OCI-LY7 (cell line): ENCODE results near the gene ATP8B3. TPM values are rescaled to one million over a fixed set of nuclear protein-coding genes. Genes with fewer than 3 reads are reported as not detected.

Source experiments
- BruUV-seq: library from RNA; stranded (reverse); fragments of 400-500 nt; replicated peaks from 2 replicates; lab custom pipeline; 2021; lab: Mats Ljungman, UMichigan
- CTCF ChIA-PET: fragments of 300-600 bp; sonication (Branson Sonifier 250); formaldehyde crosslinking; loops from one replicate; lab custom pipeline; 2022; ENCODE audit warnings: antibody characterized with exemption; ENCODE audit not compliant: unreplicated experiment; lab: Charles Lee
- POLR2A ChIA-PET: fragments of 300-600 bp; sonication (Branson Sonifier 250); formaldehyde crosslinking; loops from one replicate; lab custom pipeline; 2022; ENCODE audit warnings: antibody characterized with exemption; lab: Charles Lee
- DNase-seq: peaks from one replicate; pipeline ENCODE4 v3.0.0-alpha.2; 2015; ENCODE audit warnings: low spot score
- H2AFZ ChIP-seq: fragments of 200-600 bp; sonication (generic), shearing (Covaris generic); 2 replicates; pipeline ENCODE4 v1.6.1; 2014; ENCODE audit warnings: mild to moderate bottlenecking, antibody characterized with exemption, low read length, moderate library complexity
- H3K27ac ChIP-seq: fragments of 200-600 bp; sonication (generic); 2 replicates; pipeline ENCODE4 v1.5.1; 2014; ENCODE audit warnings: mixed run types, low read depth, mild to moderate bottlenecking, moderate library complexity, low read length, inconsistent platforms; ENCODE audit not compliant: poor library complexity, severe bottlenecking
- H3K36me3 ChIP-seq: fragments of 200-600 bp; sonication (generic); 2 replicates; pipeline ENCODE4 v1.6.1; 2014; ENCODE audit warnings: mild to moderate bottlenecking, antibody characterized with exemption, low read length, moderate library complexity, mixed read lengths; ENCODE audit not compliant: insufficient read depth
- H3K4me1 ChIP-seq: fragments of 200-600 bp; sonication (generic); 2 replicates; pipeline ENCODE4 v1.5.1; 2014; ENCODE audit warnings: mild to moderate bottlenecking, low read length; ENCODE audit not compliant: insufficient read depth, poor library complexity, severe bottlenecking
- H3K4me2 ChIP-seq: fragments of 200-600 bp; sonication (generic); 2 replicates; pipeline ENCODE4 v1.6.1; 2014; ENCODE audit warnings: mild to moderate bottlenecking, low read length
- H3K4me3 ChIP-seq: fragments of 200-600 bp; sonication (generic); 2 replicates; pipeline ENCODE4 v1.5.1; 2014; ENCODE audit warnings: mild to moderate bottlenecking, low read depth, low read length; ENCODE audit not compliant: poor library complexity, severe bottlenecking
- H3K79me2 ChIP-seq: fragments of 200-600 bp; sonication (generic); 2 replicates; pipeline ENCODE4 v1.6.1; 2016; ENCODE audit warnings: low read depth, mild to moderate bottlenecking, low read length, moderate library complexity, mixed read lengths; ENCODE audit not compliant: insufficient read depth
- H3K9me2 ChIP-seq: fragments of 200-600 bp; sonication (generic); 2 replicates; pipeline ENCODE4 v1.6.1; 2016; ENCODE audit warnings: mild to moderate bottlenecking, low read length, mixed read lengths; ENCODE audit not compliant: insufficient read depth
- H3K9me3 ChIP-seq: fragments of 200-600 bp; sonication (generic); 2 replicates; pipeline ENCODE4 v1.6.1; 2014; ENCODE audit warnings: mild to moderate bottlenecking, mixed run types, low read length, mixed read lengths
- H4K20me1 ChIP-seq: fragments of 200-600 bp; sonication (generic); 2 replicates; pipeline ENCODE4 v1.6.1; 2014; ENCODE audit warnings: mild to moderate bottlenecking, antibody characterized with exemption, low read length, moderate library complexity, mixed read lengths; ENCODE audit not compliant: insufficient read depth
- CTCF ChIP-seq: fragments of 200-600 bp; sonication (generic); conservative IDR thresholded peaks from 2 replicates; pipeline ENCODE4 v1.5.1; 2014; ENCODE audit warnings: mild to moderate bottlenecking, antibody characterized with exemption, low read length, moderate library complexity, mixed read lengths
- EZH2phosphoT487 ChIP-seq: fragments of 200-600 bp; sonication (generic); IDR thresholded peaks from 2 replicates; pipeline ENCODE4 v1.6.1; 2018; ENCODE audit warnings: low read depth, borderline replicate concordance, mild to moderate bottlenecking, mixed run types, antibody characterized with exemption, low read length, moderate library complexity, mixed read lengths
- intact Hi-C: fragments of 100-400 bp; cut with micrococcal nuclease; formaldehyde crosslinking; loops from one replicate; pipeline ENCODE4 v1.10.0; 2022; ENCODE audit not compliant: unreplicated experiment
- total RNA-seq, 2 experiments: library from RNA; depleted of rRNA in 1 of 2; stranded (reverse); fragments of >200 nt in 1 of 2; shearing (Covaris generic) in 1 of 2; gene quantifications; 2 replicates each; pipeline ENCODE4 v1.2.3, GENCODE V29; 2014 to 2022

ATP8B3 gene
- total RNA-seq, 2 experiments from 2014 or later: 5.9 to 19.3 TPM

- BruUV-seq: no TSS peak
- Histone ChIP-seq H3K27ac (no peak overlapping the region), H3K4me1 (peaks cover 2% of the 10 kb centered on the region), H3K79me2 (no peaks in the 10 kb centered on the region), H3K9me2 (no peaks in the 10 kb centered on the region), H3K4me2 (no peak overlapping the region), H3K36me3 (no peaks in the 10 kb centered on the region), H2AFZ (no peak overlapping the region), H3K4me3 (no peak overlapping the region), H4K20me1 (no peaks in the 10 kb centered on the region), H3K9me3 (no peaks in the 10 kb centered on the region)
- POLR2A ChIA-PET: no interaction called here
- CTCF ChIA-PET: no interaction called here
- intact Hi-C loops: no loop called here
- no peak for DNase-seq
- TF ChIP-seq CTCF: no peak
- no peak for TF ChIP-seq EZH2phosphoT487
Observed at GRCh38 chr19:1757468-1758230, 54.4 kb downstream of the ATP8B3 start.

GRCh38 chr19:1756705-1757465, 55.2 kb downstream of the ATP8B3 start:
- CTCF ChIA-PET: no interaction called here
- Histone ChIP-seq H3K27ac (no peak overlapping the region), H3K36me3 (no peaks in the 10 kb centered on the region), H3K4me1 (peaks cover 10% of the 10 kb centered on the region), H4K20me1 (no peaks in the 10 kb centered on the region), H3K4me2 (no peak overlapping the region), H2AFZ (no peak overlapping the region), H3K9me3 (no peaks in the 10 kb centered on the region), H3K79me2 (no peaks in the 10 kb centered on the region), H3K9me2 (no peaks in the 10 kb centered on the region), H3K4me3 (no peak overlapping the region)
- POLR2A ChIA-PET: interaction anchor here (0.7 kb wide), 1 partner anchor 8 kb away, joined by 4 read pairs; no protein-coding TSS in a partner anchor
- TF ChIP-seq EZH2phosphoT487: no peak
- TF ChIP-seq CTCF: no peak
- DNase-seq: no peak
- intact Hi-C loops: no loop called here
- BruUV-seq: no TSS peak
